Keratinocyte (primary cell): ENCODE results near the gene SARS1. TPM values are rescaled to one million over a fixed set of nuclear protein-coding genes. Genes with fewer than 3 reads are reported as not detected.

Experiments used
- DNase-seq: peaks from one replicate; pipeline ENCODE4 v3.0.0-alpha.2; 2011; ENCODE audit warnings: low read depth, missing footprints, low spot score
- FAIRE-seq: peaks from 2 replicates; lab custom pipeline; 2011; peaks lifted over from hg19 to GRCh38; lab: Jason Lieb, UNC
- H2AFZ ChIP-seq: 2 replicates; pipeline ENCODE4 v1.6.0; 2012; ENCODE audit warnings: low read length, control low read depth, inconsistent platforms; ENCODE audit not compliant: control insufficient read depth
- H3K27ac ChIP-seq: 2 replicates; pipeline ENCODE4 v1.5.1; 2011; ENCODE audit warnings: low read length; ENCODE audit not compliant: control insufficient read depth, insufficient read depth
- H3K27me3 ChIP-seq: 3 replicates; pipeline ENCODE4 v1.6.0; 2011; ENCODE audit warnings: low read length; ENCODE audit not compliant: control insufficient read depth, insufficient read depth; ENCODE audit errors: extremely low read depth
- H3K36me3 ChIP-seq, 2 experiments: 2 replicates in 1 of 2; 3 replicates in 1 of 2; pipeline ENCODE4 v1.5.1; 2011; ENCODE audit warnings: low read length in 2 of 2, mild to moderate bottlenecking in 1 of 2; ENCODE audit not compliant: control insufficient read depth in 2 of 2, insufficient read depth in 2 of 2; ENCODE audit errors: extremely low read depth in 1 of 2
- H3K4me1 ChIP-seq: 3 replicates; pipeline ENCODE4 v1.5.1; 2011; ENCODE audit warnings: low read length; ENCODE audit not compliant: control insufficient read depth, insufficient read depth; ENCODE audit errors: extremely low read depth
- H3K4me2 ChIP-seq: 3 replicates; pipeline ENCODE4 v1.6.0; 2011; ENCODE audit warnings: low read depth, low read length; ENCODE audit not compliant: control insufficient read depth, insufficient read depth; ENCODE audit errors: extremely low read depth
- H3K4me3 ChIP-seq, 3 experiments: fragments of 200-600 bp in 1 of 3; sonication (generic) in 1 of 3; 2 replicates in 2 of 3; 3 replicates in 1 of 3; pipeline ENCODE4 v1.5.1; 2011 to 2016; ENCODE audit warnings: low read length in 3 of 3, mild to moderate bottlenecking in 3 of 3, control low read depth in 2 of 3, inconsistent platforms in 1 of 3, low read depth in 1 of 3, mixed read lengths in 1 of 3, mixed run types in 1 of 3, moderate library complexity in 1 of 3; ENCODE audit not compliant: control insufficient read depth in 2 of 3, insufficient read depth in 2 of 3; ENCODE audit errors: extremely low read depth in 1 of 3
- H3K79me2 ChIP-seq: 2 replicates; pipeline ENCODE4 v1.6.0; 2012; ENCODE audit warnings: low read length; ENCODE audit not compliant: control insufficient read depth, insufficient read depth
- H3K9ac ChIP-seq: 3 replicates; pipeline ENCODE4 v1.6.0; 2011; ENCODE audit warnings: low read length; ENCODE audit not compliant: control insufficient read depth, insufficient read depth; ENCODE audit errors: extremely low read depth
- H3K9me1 ChIP-seq: 3 replicates; pipeline ENCODE4 v1.6.0; 2011; ENCODE audit warnings: low read length; ENCODE audit not compliant: control insufficient read depth, insufficient read depth; ENCODE audit errors: extremely low read depth
- H3K9me3 ChIP-seq: 2 replicates; pipeline ENCODE4 v1.5.1; 2012; ENCODE audit warnings: low read depth, low read length; ENCODE audit not compliant: control insufficient read depth
- H4K20me1 ChIP-seq: 3 replicates; pipeline ENCODE4 v1.6.0; 2011; ENCODE audit warnings: low read length; ENCODE audit not compliant: control insufficient read depth, insufficient read depth; ENCODE audit errors: extremely low read depth
- CTCF ChIP-seq, 3 experiments: IDR thresholded peaks in 1 of 3; conservative IDR thresholded peaks in 1 of 3; optimal IDR thresholded peaks in 1 of 3; 2 replicates in 2 of 3; 3 replicates in 1 of 3; pipeline versions ENCODE3 to v1.5.1; 2011; ENCODE audit warnings: low read length in 3 of 3, mild to moderate bottlenecking in 3 of 3, moderate library complexity in 2 of 3, control low read depth in 1 of 3, inconsistent platforms in 1 of 3; ENCODE audit not compliant: insufficient read depth in 2 of 3; ENCODE audit errors: extremely low read depth in 1 of 3
- EZH2 ChIP-seq: IDR thresholded peaks from one replicate; pipeline ENCODE4 v1.6.1; 2012; ENCODE audit warnings: inconsistent platforms, mild to moderate bottlenecking, low read length, moderate library complexity
- dilution Hi-C: fragments of 300-500 bp; cut with MboI; formaldehyde crosslinking; loops from one replicate; pipeline ENCODE4 v1.7.0; 2020; ENCODE audit warnings: low sequenced_read_pairs; ENCODE audit not compliant: extremely low pct_ligation_motif_present
- polyA plus RNA-seq, 5 experiments: library from polyadenylated mRNA; depleted of rRNA in 3 of 5; stranded (reverse) in 3 of 5; stranded (forward) in 1 of 5; unstranded in 1 of 5; fragments of >200 nt; gene quantifications; 1 replicate in 1 of 5; 2 replicates in 3 of 5; 3 replicates in 1 of 5; pipeline versions ENCODE4 v1.2.1 to v1.2.3, GENCODE V29; 2011 to 2012; ENCODE audit warnings: missing spikeins in 2 of 5, low read depth in 1 of 5, low replicate concordance in 1 of 5

The SARS1 gene
- polyA plus RNA-seq, 1 donor (not counting 4 experiments of a cell fraction or from before 2014, with no cell fraction given): 203 TPM

GRCh38 chr1:109190189-109190588 lies 23.5 kb upstream of the SARS1 start:
- dilution Hi-C loops: no loop called here
- H3K4me3 ChIP-seq: no peak overlapping the region
- H3K27ac ChIP-seq: no peak overlapping the region
- H3K27me3 ChIP-seq: no peaks in the 10 kb centered on the region
- DNase-seq (no peak), FAIRE-seq (no peak)
- no peaks in the 10 kb centered on the region for H3K36me3 ChIP-seq
- TF ChIP-seq CTCF (optimal IDR thresholded peaks at IDR 0.05 in 1 of 3, IDR thresholded peaks at IDR 0.05 in 1 of 3, conservative IDR thresholded peaks at IDR 0.05 in 1 of 3; ENCODE audit: extremely low read depth in 1 of 3, insufficient read depth in 2 of 3, low read length in 3 of 3) (no peak), EZH2 (no peak)
- no peaks in the 10 kb centered on the region for H3K9me3 ChIP-seq
- H2AFZ ChIP-seq: no peak overlapping the region
- H3K4me2 ChIP-seq: no peak overlapping the region
- no peaks in the 10 kb centered on the region for H3K79me2 ChIP-seq
- H3K4me1 ChIP-seq: peaks cover 9% of the 10 kb centered on the region
- no peaks in the 10 kb centered on the region for H3K9me1 ChIP-seq
- no peak overlapping the region for H3K9ac ChIP-seq
- H4K20me1 ChIP-seq: no peaks in the 10 kb centered on the region

GRCh38 chr1:109191377-109191776 lies 22.3 kb upstream of the SARS1 start:
- H3K4me1 ChIP-seq: peaks cover 9% of the 10 kb centered on the region
- TF ChIP-seq EZH2: no peak
- peak in 2 of 3 experiments; percentile 4 to 19 for TF ChIP-seq CTCF (optimal IDR thresholded peaks at IDR 0.05 in 1 of 3, IDR thresholded peaks at IDR 0.05 in 1 of 3, conservative IDR thresholded peaks at IDR 0.05 in 1 of 3; ENCODE audit: extremely low read depth in 1 of 3, insufficient read depth in 2 of 3, low read length in 3 of 3)
- H3K9me3 ChIP-seq: no peaks in the 10 kb centered on the region
- no peaks in the 10 kb centered on the region for H4K20me1 ChIP-seq
- no peak overlapping the region for H3K27ac ChIP-seq
- no peak overlapping the region for H3K9ac ChIP-seq
- dilution Hi-C loops: no loop called here
- no peaks in the 10 kb centered on the region for H3K9me1 ChIP-seq
- no peaks in the 10 kb centered on the region for H3K27me3 ChIP-seq
- H2AFZ ChIP-seq: no peak overlapping the region
- no peaks in the 10 kb centered on the region for H3K36me3 ChIP-seq
- DNase-seq: no peak
- no peak overlapping the region for H3K4me2 ChIP-seq
- H3K79me2 ChIP-seq: no peaks in the 10 kb centered on the region
- FAIRE-seq: no peak
- H3K4me3 ChIP-seq: no peak overlapping the region
